Large intestine (tissue), 3 donors: ENCODE measurements around the gene IL36B. TPM values are rescaled to one million over a fixed set of nuclear protein-coding genes. Genes with fewer than 3 reads are reported as not detected.

Experiments used
- DNase-seq, 2 donors: peaks; one replicate each; pipeline versions ENCODE4 v3.0.0 to v3.0.0-alpha.2; 2013
- H3K27ac ChIP-seq: one replicate; pipeline ENCODE4 v1.5.1; 2013; ENCODE audit warnings: low read length
- H3K27me3 ChIP-seq: 2 replicates; pipeline ENCODE4 v1.6.1; 2013; ENCODE audit warnings: low read length; ENCODE audit not compliant: control insufficient read depth, insufficient read depth
- H3K36me3 ChIP-seq: 2 replicates; pipeline ENCODE4 v1.6.1; 2013; ENCODE audit warnings: low read length; ENCODE audit not compliant: control insufficient read depth, insufficient read depth
- H3K4me1 ChIP-seq: one replicate; pipeline ENCODE4 v1.6.1; 2013; ENCODE audit warnings: low read length; ENCODE audit not compliant: control insufficient read depth, insufficient read depth
- H3K4me3 ChIP-seq: one replicate; pipeline ENCODE4 v1.5.1; 2013; ENCODE audit warnings: low read length
- H3K9me3 ChIP-seq: one replicate; pipeline ENCODE4 v1.6.1; 2013; ENCODE audit warnings: mild to moderate bottlenecking, low read depth, low read length, moderate library complexity; ENCODE audit not compliant: control insufficient read depth
- WGBS: methylation state at CpG from one replicate; pipeline ENCODE4 v1.1.5; 2013; ENCODE audit warnings: low lambda C conversion rate; ENCODE audit not compliant: insufficient coverage; 5-methylcytosine and 5-hydroxymethylcytosine counted together
- polyA plus RNA-seq: library from polyadenylated mRNA; unstranded; fragments of 120-200 nt; gene quantifications from one replicate; pipeline ENCODE4 v1.2.1, GENCODE V29; 2013

Gene IL36B
- polyA plus RNA-seq, 1 donor: not detected

DNA sequence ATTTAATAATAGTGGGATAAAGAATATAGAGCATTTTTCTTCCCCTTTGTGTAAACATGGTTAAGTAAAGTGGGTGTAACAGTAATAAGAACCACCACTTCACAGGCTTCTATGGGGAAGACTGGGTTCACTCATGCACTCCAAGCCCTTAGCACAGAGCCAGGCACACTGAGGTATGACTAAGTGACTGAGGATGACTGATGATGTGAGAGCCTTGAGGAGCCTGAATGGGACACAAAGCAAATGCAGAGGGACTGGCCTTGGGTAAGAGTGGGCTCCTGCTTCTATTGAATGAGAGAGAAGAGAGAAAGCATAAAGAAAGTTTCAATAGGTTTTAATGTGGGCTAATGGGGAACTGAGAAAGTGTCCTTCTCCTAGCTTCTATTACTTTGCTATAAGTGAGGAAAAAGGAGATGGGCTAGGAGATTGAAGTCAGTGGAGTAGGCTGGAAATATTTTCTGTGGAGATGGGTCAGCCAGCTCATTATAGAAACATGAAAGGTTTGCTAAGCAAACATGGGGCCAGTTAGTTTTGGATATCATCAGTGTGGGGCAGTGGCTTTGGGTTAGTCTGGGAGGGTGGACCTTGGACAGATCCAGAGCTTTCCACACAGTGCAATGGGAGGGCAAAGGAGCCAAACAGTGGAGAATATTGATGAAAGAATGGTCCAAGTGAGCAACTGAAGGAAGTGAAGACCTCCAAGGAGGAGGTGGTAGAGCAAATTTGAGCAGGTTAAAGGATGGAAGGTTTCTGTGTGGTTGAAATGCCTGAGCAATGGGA is 35.7 kb upstream of the IL36B start:
- DNase-seq: no peak
- Histone ChIP-seq H3K27ac (no peak overlapping the region), H3K4me3 (no peak overlapping the region), H3K4me1 (no peaks in the 10 kb centered on the region), H3K9me3 (no peaks in the 10 kb centered on the region), H3K27me3 (peaks cover 5% of the 10 kb centered on the region), H3K36me3 (no peaks in the 10 kb centered on the region)

DNA sequence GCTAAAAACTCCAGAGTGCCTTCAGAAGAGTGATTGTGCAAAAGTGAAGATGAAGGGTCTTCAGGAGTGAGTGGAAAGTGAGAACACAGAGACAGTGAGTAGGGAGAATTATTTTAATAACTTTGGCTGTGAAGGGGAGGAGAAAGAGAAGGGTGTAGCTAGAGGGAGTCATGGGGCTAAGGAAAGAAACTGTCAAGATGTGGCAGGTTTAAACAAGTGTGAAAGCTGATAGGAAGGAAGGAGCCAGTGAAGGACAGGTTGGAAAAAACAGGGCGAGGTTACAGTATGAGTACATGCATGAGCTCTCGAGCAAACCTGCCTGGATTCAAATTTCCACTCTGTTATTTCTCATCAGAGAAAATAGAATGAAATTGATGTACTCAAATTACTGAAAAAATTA is 32.9 kb upstream of the IL36B start:
- H3K27ac ChIP-seq: no peak overlapping the region
- H3K27me3 ChIP-seq: peaks cover 5% of the 10 kb centered on the region
- no peak for DNase-seq
- no peaks in the 10 kb centered on the region for H3K36me3 ChIP-seq
- no peaks in the 10 kb centered on the region for H3K9me3 ChIP-seq
- H3K4me1 ChIP-seq: no peaks in the 10 kb centered on the region
- no peak overlapping the region for H3K4me3 ChIP-seq
- WGBS: 17% methylated on average over 1 of the region's 2 CpGs

DNA sequence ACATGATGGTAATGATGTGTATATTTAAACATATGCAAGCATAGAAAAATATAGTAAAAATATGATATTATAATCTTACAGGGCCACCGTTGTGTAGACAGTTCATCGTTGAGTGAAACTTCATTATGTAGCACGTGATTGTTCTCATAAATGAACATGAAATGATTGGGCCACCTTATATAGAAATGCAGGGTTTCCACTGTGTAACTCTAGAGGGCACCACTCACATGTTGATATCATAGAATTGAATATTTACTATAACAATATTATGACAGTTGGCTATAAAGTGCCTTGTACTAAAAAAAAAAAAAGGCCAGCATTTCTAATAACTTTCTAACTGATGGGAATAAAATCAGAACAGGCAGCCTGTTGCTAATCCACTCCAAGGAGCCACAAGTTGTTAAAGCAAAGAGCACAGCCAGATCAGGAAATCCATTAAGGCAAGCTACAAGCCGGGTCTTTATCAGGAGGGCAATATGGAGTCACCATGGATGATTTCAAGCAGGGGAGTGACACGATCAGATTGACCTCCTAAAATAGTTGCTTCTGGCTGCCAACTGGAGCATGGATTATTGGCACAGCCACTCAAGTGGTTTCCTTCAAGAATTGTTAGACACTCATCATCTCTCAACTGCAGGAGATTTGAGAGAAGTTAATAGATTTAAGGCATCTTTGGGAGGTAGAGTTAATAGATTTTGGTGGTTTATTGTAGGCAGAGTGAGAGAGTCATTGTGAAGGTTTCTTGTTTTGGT is 31.8 kb upstream of the IL36B start:
- H3K4me1 ChIP-seq: no peaks in the 10 kb centered on the region
- DNase-seq: no peak
- no peak overlapping the region for H3K27ac ChIP-seq
- no peaks in the 10 kb centered on the region for H3K36me3 ChIP-seq
- H3K27me3 ChIP-seq: peaks cover 2% of the 10 kb centered on the region
- WGBS: no CpG with 5 or more reads among the region's 5 CpGs
- no peak overlapping the region for H3K4me3 ChIP-seq
- no peaks in the 10 kb centered on the region for H3K9me3 ChIP-seq

DNA sequence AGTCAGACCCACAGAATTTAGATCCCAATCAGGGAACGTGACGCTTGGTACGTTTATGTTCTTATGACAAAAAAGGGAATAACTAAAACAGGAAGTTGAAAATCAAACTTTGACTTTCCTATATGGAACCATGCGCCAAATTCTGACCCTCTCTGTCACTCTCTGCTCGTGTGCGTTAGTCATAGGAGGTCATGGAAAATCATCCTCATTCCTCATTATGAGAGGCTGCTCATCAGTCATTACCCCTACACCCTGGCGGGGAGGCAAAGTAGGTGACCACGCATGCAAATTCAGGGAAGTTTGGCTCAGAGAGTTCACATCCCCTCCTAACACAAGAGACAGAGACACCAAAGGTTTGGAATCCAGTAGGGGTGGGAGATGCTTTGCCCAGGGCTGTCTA is 30.6 kb upstream of the IL36B start:
- DNase-seq: no peak
- no peaks in the 10 kb centered on the region for H3K9me3 ChIP-seq
- no peak overlapping the region for H3K4me3 ChIP-seq
- H3K27me3 ChIP-seq: peaks cover 2% of the 10 kb centered on the region
- 80% methylated on average over 1 of the region's 8 CpGs for WGBS
- H3K27ac ChIP-seq: no peak overlapping the region
- no peaks in the 10 kb centered on the region for H3K4me1 ChIP-seq
- no peaks in the 10 kb centered on the region for H3K36me3 ChIP-seq

DNA sequence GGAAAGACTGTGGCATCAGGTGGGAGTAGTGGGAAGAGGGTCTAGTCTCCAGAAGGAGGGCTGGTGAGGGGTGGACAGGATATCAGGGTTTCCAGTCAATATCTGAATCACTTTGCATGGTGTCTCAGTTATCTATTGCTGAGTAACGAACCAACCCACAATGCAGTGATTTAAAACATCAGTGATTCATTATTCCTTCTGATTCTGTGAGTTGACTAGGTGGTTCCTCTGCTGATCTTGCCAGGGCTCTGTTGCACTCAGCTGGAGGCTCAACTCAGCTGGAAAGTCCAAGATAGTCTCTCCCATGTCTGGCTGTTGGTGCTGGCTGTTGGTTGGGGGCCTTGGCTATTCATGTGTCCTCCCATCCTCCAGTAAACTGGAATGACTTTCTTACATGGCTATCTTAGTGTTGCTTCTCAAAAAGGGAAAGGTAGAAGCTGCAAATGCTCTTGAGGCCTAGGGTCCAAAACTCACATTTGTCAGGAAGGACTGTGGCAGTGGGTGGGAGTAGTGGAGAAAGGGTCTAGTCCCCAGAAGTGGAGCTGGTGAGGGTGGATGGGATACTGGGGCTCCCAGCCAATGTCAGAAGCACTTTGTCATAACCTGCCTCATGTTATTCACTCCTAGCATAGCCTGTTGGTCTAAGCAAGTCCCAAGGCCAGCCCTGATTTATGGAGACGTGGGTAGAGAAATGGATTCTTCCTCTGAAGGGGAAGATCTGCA is 29.0 kb upstream of the IL36B start:
- no peak for DNase-seq
- no peaks in the 10 kb centered on the region for H3K27me3 ChIP-seq
- peaks cover 2% of the 10 kb centered on the region for H3K4me1 ChIP-seq
- WGBS: no CpG with 5 or more reads among the region's 2 CpGs
- no peaks in the 10 kb centered on the region for H3K9me3 ChIP-seq
- H3K4me3 ChIP-seq: no peak overlapping the region
- no peak overlapping the region for H3K27ac ChIP-seq
- no peaks in the 10 kb centered on the region for H3K36me3 ChIP-seq

DNA sequence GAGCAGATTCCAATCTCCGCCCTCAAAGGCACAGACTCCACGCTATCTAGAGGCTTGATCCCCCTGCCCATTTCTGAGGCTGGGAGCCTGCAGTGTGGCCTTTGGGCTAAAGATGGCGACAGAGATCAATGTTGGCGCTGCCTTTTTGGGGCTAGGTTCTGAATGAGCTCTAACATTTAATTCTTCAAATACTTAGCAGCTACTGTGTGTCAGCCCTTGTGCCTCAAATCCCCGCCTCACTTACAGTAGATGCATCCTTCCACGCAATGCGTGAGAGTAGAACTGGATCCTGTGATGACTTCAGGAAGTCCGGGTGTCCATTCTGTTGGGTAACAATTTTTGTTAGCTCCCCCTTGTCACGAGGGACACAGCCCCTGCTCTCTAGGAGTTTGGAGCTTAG is 27.5 kb upstream of the IL36B start:
- Histone ChIP-seq H3K36me3 (no peaks in the 10 kb centered on the region), H3K9me3 (no peaks in the 10 kb centered on the region), H3K27ac (no peak overlapping the region), H3K27me3 (no peaks in the 10 kb centered on the region), H3K4me3 (no peak overlapping the region), H3K4me1 (peaks cover 14% of the 10 kb centered on the region)
- DNase-seq: no peak
- WGBS: no CpG with 5 or more reads among the region's 9 CpGs

DNA sequence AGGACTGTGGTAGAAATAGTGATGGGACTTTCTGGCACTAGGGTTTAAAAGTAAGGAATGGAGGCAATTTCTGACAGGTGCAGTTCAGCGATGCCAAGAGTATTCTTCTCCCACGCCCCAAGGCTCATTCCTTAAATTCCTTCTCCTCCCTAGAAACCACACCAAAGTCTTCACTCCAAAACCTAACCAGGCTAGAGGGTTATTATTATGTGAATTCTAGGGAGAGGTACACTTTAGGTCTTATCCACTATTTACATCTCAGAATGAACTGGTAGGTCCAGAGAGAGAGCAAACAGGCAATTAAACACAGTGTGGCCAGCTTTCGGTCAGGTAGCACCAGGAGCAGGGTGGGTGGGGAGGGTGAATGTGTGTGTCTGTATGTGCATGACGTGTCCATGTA is 26.5 kb upstream of the IL36B start:
- WGBS: no CpG with 5 or more reads among the region's 4 CpGs
- H3K36me3 ChIP-seq: no peaks in the 10 kb centered on the region
- H3K9me3 ChIP-seq: no peaks in the 10 kb centered on the region
- no peak for DNase-seq
- peaks cover 18% of the 10 kb centered on the region for H3K4me1 ChIP-seq
- no peak overlapping the region for H3K27ac ChIP-seq
- H3K4me3 ChIP-seq: no peak overlapping the region
- H3K27me3 ChIP-seq: no peaks in the 10 kb centered on the region

DNA sequence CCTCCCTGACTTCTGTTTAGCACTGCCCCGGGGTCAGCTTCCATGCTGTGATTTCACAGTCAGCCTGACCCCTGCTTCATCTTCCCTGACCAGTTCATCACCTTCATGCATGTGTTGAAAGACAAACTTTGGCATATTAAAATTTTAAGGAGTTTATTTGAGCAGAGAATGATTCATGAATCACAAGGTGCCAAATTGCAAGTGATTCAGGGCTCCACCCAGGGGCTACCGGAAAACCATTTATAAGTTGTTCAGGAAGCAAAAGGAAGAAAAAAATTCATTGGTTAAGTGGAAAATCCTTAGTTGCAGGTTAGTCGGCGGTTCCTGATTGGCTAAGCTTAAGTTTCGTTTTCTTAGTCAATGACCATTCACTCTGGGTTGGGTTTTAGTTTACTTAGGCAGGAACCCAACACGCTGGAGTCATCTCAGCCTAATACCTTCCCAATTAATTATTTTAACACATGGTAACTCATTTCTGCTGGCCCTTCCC is 25.7 kb upstream of the IL36B start:
- Histone ChIP-seq H3K27ac (no peak overlapping the region), H3K36me3 (no peaks in the 10 kb centered on the region), H3K9me3 (no peaks in the 10 kb centered on the region), H3K4me3 (no peak overlapping the region), H3K4me1 (peaks cover 18% of the 10 kb centered on the region), H3K27me3 (no peaks in the 10 kb centered on the region)
- DNase-seq: no peak
- 67% methylated on average over 1 of the region's 6 CpGs for WGBS

DNA sequence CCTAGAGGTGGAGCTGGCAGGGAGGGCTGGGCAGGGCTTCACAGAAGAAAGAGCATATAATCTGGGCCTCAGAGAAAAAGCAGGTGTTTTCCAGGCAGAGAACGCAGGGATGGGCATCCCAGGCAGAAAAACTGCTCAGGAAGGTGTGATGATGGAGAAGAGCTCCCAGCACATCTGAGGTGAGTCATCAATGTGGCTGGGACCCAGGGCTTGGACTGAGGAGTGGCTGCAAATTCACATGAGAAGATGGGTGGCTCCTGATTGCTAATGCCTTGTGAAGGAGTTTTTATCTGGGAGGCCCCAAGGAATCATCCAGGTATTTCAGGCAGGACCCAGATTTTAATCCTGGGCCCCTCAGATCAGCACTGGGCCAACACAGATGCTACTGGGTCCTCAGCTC is 25.3 kb upstream of the IL36B start:
- DNase-seq: no peak
- no peak overlapping the region for H3K27ac ChIP-seq
- no peak overlapping the region for H3K4me3 ChIP-seq

DNA sequence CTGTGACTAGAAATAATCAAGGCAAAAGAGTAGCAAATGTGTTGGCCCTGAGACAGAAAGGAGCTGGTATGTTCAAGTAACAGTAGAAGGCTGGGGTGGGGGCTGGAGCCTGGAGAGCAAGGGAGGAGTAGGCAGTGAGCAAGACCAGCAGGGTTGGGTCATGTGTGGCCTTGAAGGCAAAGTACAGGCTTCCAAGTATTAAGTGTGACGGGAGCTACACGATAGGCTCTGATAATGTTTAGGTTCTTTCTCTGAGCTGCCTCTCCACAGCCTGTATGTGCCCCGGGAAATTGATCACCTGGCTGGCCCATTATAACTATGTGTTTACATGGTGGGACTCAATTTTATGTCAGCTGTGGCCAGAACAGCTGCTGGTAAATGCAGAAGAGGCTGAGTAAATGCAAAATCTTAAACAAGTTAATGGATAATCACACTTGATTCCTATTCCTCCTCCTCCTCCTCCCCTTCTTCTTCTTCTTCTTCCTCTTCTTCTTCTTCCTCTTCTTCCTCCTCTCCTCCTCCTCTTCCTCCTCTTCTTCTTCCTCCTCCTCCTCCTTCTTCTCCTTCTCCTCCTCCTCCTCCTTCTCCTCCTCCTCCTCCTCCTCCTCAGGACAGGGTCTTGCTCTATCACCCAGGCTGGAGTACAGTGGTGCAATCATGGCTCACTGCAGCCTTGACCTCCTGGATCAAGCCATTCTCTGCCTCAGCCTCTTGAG is 24.4 kb upstream of the IL36B start:
- Histone ChIP-seq H3K4me1 (peaks cover 18% of the 10 kb centered on the region), H3K27me3 (no peaks in the 10 kb centered on the region), H3K9me3 (no peaks in the 10 kb centered on the region), H3K27ac (peak overlapping the region; percentile 46), H3K4me3 (no peak overlapping the region), H3K36me3 (no peaks in the 10 kb centered on the region)
- WGBS: no CpG with 5 or more reads among the region's 3 CpGs
- peak; percentile 72 to 78 for DNase-seq

More for the DNA sequence above, 25.3 kb upstream of the IL36B start:
- no peaks in the 10 kb centered on the region for H3K27me3 ChIP-seq
- H3K36me3 ChIP-seq: no peaks in the 10 kb centered on the region
- H3K4me1 ChIP-seq: peaks cover 18% of the 10 kb centered on the region
- WGBS: no CpG with 5 or more reads among the region's 1 CpG
- H3K9me3 ChIP-seq: no peaks in the 10 kb centered on the region
